WTC11 (cell line): Measurements from ENCODE around the gene TOP2B. TPM values are rescaled to one million over a fixed set of nuclear protein-coding genes. Genes with fewer than 3 reads are reported as not detected.

Experiments used
- ATAC-seq: fragments of 200-7000 bp; cut with Tn5 transposase; 2 replicates; pipeline ENCODE4 v1.10.0; 2021; ENCODE audit warnings: mild to moderate bottlenecking, moderate library complexity
- CTCF ChIA-PET: fragments of 300-600 bp; sonication (Branson Sonifier 250); formaldehyde crosslinking; loops from one replicate; lab custom pipeline; 2021; ENCODE audit warnings: antibody characterized with exemption; lab: Charles Lee
- POLR2A ChIA-PET: fragments of 350-600 bp; sonication (Branson Sonifier 250); formaldehyde crosslinking; loops from one replicate; lab custom pipeline; 2021; ENCODE audit warnings: antibody characterized with exemption; lab: Charles Lee
- DNase-seq: peaks from one replicate; pipeline ENCODE4 v3.0.0; 2021; ENCODE audit warnings: low spot score
- H3K27ac Mint-ChIP-seq: 2 replicates; pipeline ENCODE4 v1.8.0; 2021; ENCODE audit warnings: mixed read lengths
- H3K27me3 Mint-ChIP-seq: 2 replicates; pipeline ENCODE4 v1.8.0; 2021; ENCODE audit warnings: low read depth, mild to moderate bottlenecking, moderate library complexity, mixed read lengths
- H3K36me3 Mint-ChIP-seq: 2 replicates; pipeline ENCODE4 v1.8.0; 2021; ENCODE audit warnings: mixed read lengths
- H3K4me1 Mint-ChIP-seq: 2 replicates; pipeline ENCODE4 v1.8.0; 2022; ENCODE audit warnings: mixed read lengths
- H3K4me3 Mint-ChIP-seq: 2 replicates; pipeline ENCODE4 v1.8.0; 2021; ENCODE audit warnings: mild to moderate bottlenecking, moderate library complexity, mixed read lengths
- H3K9me3 Mint-ChIP-seq: 2 replicates; pipeline ENCODE4 v1.8.0; 2021; ENCODE audit warnings: mixed read lengths
- CBFB ChIP-seq: sonication (generic); formaldehyde crosslinking; IDR thresholded peaks from 2 replicates; pipeline ENCODE4 v1.8.1; 2022; ENCODE audit warnings: mild to moderate bottlenecking, low read depth, missing genetic modification reagents
- E2F4 ChIP-seq: sonication (generic); formaldehyde crosslinking; IDR thresholded peaks from 2 replicates; pipeline ENCODE4 v1.8.1; 2022; ENCODE audit warnings: low read depth, mild to moderate bottlenecking, moderate library complexity, missing genetic modification reagents, borderline replicate concordance
- GABPB1 ChIP-seq: sonication (generic); formaldehyde crosslinking; IDR thresholded peaks from 2 replicates; pipeline ENCODE4 v1.8.1; 2023; ENCODE audit warnings: mild to moderate bottlenecking, missing genetic modification reagents
- GTF2I ChIP-seq: fragments of 250-450 bp; sonication (Bioruptor Pico); conservative IDR thresholded peaks from 2 replicates; pipeline ENCODE4 v1.4.0; 2021; ENCODE audit warnings: mild to moderate bottlenecking
- MXD4 ChIP-seq: fragments of 250-450 bp; sonication (Bioruptor Pico); IDR thresholded peaks from 2 replicates; pipeline ENCODE4 v1.8.0; 2021; ENCODE audit warnings: mild to moderate bottlenecking, moderate library complexity, borderline replicate concordance
- NFATC4 ChIP-seq: fragments of 250-450 bp; sonication (Bioruptor Pico); IDR thresholded peaks from 2 replicates; pipeline ENCODE4 v1.9.0; 2021; ENCODE audit warnings: mild to moderate bottlenecking
- NR1H2 ChIP-seq: sonication (generic); formaldehyde crosslinking; IDR thresholded peaks from 2 replicates; pipeline ENCODE4 v1.9.0; 2021; ENCODE audit warnings: mild to moderate bottlenecking, moderate library complexity, missing genetic modification reagents
- NR3C1 ChIP-seq: sonication (generic); formaldehyde crosslinking; conservative IDR thresholded peaks from 2 replicates; pipeline ENCODE4 v1.8.1; 2023; ENCODE audit warnings: low read depth, mild to moderate bottlenecking, missing genetic modification reagents
- SMAD3 ChIP-seq: sonication (generic); formaldehyde crosslinking; IDR thresholded peaks from 2 replicates; pipeline ENCODE4 v1.8.0; 2022; ENCODE audit warnings: missing genetic modification reagents, mild to moderate bottlenecking, borderline replicate concordance
- TEAD1 ChIP-seq: sonication (generic); formaldehyde crosslinking; IDR thresholded peaks from 2 replicates; pipeline ENCODE4 v1.8.0; 2022; ENCODE audit warnings: mild to moderate bottlenecking, missing genetic modification reagents
- ZBTB21 ChIP-seq: sonication (generic); formaldehyde crosslinking; IDR thresholded peaks from 2 replicates; pipeline ENCODE4 v1.8.1; 2023; ENCODE audit warnings: mild to moderate bottlenecking, missing genetic modification reagents, borderline replicate concordance
- ZNF219 ChIP-seq: sonication (generic); formaldehyde crosslinking; IDR thresholded peaks from 2 replicates; pipeline ENCODE4 v1.8.0; 2023; ENCODE audit warnings: missing genetic modification reagents, mild to moderate bottlenecking, borderline replicate concordance
- ZNF512 ChIP-seq: sonication (generic); formaldehyde crosslinking; IDR thresholded peaks from 2 replicates; pipeline ENCODE4 v1.8.1; 2022; ENCODE audit warnings: missing genetic modification reagents, borderline replicate concordance
- ZSCAN18 ChIP-seq: fragments of 250-450 bp; sonication (Bioruptor Pico); IDR thresholded peaks from 2 replicates; pipeline ENCODE4 v2.1.2; 2022; ENCODE audit warnings: mild to moderate bottlenecking, moderate library complexity
- total RNA-seq: library from RNA; stranded (reverse); gene quantifications from 3 replicates; pipeline ENCODE4 v1.2.3, GENCODE V29; 2021
- TF ChIP-seq, protein P1 (sequence below): sonication (generic); formaldehyde crosslinking; IDR thresholded peaks from 2 replicates; pipeline ENCODE4 v1.8.0; 2022; ENCODE audit warnings: mild to moderate bottlenecking, missing genetic modification reagents
- TF ChIP-seq, protein P2 (sequence below): sonication (generic); formaldehyde crosslinking; IDR thresholded peaks from 2 replicates; pipeline ENCODE4 v1.8.1; 2023; ENCODE audit warnings: mild to moderate bottlenecking, missing genetic modification reagents

The TOP2B gene
- total RNA-seq, 1 experiment from 2014 or later = 151 TPM

- ATAC-seq = no peak
- no peak for DNase-seq
- no peak for TF ChIP-seq TEAD1 (CRISPR knock-in tag)
- TF ChIP-seq E2F4 (CRISPR knock-in tag) = no peak
- TF ChIP-seq GABPB1 (CRISPR knock-in tag) = no peak
- TF ChIP-seq NFATC4 = no peak
- no peak for TF ChIP-seq ZNF219
- no peak for TF ChIP-seq GTF2I (CRISPR knock-in tag)
- TF ChIP-seq, protein P1, sequence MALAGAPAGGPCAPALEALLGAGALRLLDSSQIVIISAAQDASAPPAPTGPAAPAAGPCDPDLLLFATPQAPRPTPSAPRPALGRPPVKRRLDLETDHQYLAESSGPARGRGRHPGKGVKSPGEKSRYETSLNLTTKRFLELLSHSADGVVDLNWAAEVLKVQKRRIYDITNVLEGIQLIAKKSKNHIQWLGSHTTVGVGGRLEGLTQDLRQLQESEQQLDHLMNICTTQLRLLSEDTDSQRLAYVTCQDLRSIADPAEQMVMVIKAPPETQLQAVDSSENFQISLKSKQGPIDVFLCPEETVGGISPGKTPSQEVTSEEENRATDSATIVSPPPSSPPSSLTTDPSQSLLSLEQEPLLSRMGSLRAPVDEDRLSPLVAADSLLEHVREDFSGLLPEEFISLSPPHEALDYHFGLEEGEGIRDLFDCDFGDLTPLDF = no peak
- no peak for TF ChIP-seq CBFB (CRISPR knock-in tag)
- no peak for TF ChIP-seq NR3C1 (CRISPR knock-in tag)
- no peak for TF ChIP-seq SMAD3 (CRISPR knock-in tag)
- no peak for TF ChIP-seq ZNF512 (CRISPR knock-in tag)
- no peaks in the 10 kb centered on the region for H3K27me3 Mint-ChIP-seq
- peaks cover 6% of the 10 kb centered on the region for H3K4me1 Mint-ChIP-seq
- no peak overlapping the region for H3K4me3 Mint-ChIP-seq
- no peak overlapping the region for H3K27ac Mint-ChIP-seq
- POLR2A ChIA-PET = no interaction called here
- H3K9me3 Mint-ChIP-seq = no peaks in the 10 kb centered on the region
- H3K36me3 Mint-ChIP-seq = no peaks in the 10 kb centered on the region
- CTCF ChIA-PET = interaction anchor here (1.0 kb wide), 1 partner anchor 8 kb away, joined by 3 read pairs; no protein-coding TSS in a partner anchor
Observed at GRCh38 chr3:25558121-25558520, 106.6 kb downstream of the TOP2B start.

GRCh38 chr3:25557694-25558093 is 107.0 kb downstream of the TOP2B start:
- Mint-ChIP-seq H3K4me3 (no peak overlapping the region), H3K4me1 (peaks cover 6% of the 10 kb centered on the region), H3K27me3 (no peaks in the 10 kb centered on the region), H3K27ac (no peak overlapping the region), H3K36me3 (no peaks in the 10 kb centered on the region), H3K9me3 (peaks cover under 1% of the 10 kb centered on the region; the same call in 1 of the 2 replicates)
- no peak for DNase-seq
- TF ChIP-seq MXD4 (CRISPR knock-in tag) = no peak
- TF ChIP-seq ZBTB21 (CRISPR knock-in tag) = no peak
- no peak for TF ChIP-seq TEAD1 (CRISPR knock-in tag)
- no peak for TF ChIP-seq NR1H2 (CRISPR knock-in tag)
- TF ChIP-seq ZSCAN18 = no peak
- no peak for TF ChIP-seq CBFB (CRISPR knock-in tag)
- TF ChIP-seq, protein P2, sequence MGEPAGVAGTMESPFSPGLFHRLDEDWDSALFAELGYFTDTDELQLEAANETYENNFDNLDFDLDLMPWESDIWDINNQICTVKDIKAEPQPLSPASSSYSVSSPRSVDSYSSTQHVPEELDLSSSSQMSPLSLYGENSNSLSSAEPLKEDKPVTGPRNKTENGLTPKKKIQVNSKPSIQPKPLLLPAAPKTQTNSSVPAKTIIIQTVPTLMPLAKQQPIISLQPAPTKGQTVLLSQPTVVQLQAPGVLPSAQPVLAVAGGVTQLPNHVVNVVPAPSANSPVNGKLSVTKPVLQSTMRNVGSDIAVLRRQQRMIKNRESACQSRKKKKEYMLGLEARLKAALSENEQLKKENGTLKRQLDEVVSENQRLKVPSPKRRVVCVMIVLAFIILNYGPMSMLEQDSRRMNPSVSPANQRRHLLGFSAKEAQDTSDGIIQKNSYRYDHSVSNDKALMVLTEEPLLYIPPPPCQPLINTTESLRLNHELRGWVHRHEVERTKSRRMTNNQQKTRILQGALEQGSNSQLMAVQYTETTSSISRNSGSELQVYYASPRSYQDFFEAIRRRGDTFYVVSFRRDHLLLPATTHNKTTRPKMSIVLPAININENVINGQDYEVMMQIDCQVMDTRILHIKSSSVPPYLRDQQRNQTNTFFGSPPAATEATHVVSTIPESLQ (CRISPR knock-in tag) = no peak
- CTCF ChIA-PET = interaction anchor here (1.0 kb wide), 1 partner anchor 9 kb away, joined by 3 read pairs; no protein-coding TSS in a partner anchor
- ATAC-seq = no peak
- POLR2A ChIA-PET = no interaction called here
